GM18868 (cell line): ENCODE data around the gene MAPKBP1.

Experiments
- ATAC-seq: cut with Tn5 transposase; IDR thresholded peaks from one replicate; pipeline ENCODE4 v1.9.1; 2021; ENCODE audit warnings: mild to moderate bottlenecking, moderate library complexity; ENCODE audit not compliant: unreplicated experiment

The MAPKBP1 gene

GRCh38 chr15:41806291-41807181 lies 32.3 kb downstream of the MAPKBP1 start:
- ATAC-seq = no peak

DNA sequence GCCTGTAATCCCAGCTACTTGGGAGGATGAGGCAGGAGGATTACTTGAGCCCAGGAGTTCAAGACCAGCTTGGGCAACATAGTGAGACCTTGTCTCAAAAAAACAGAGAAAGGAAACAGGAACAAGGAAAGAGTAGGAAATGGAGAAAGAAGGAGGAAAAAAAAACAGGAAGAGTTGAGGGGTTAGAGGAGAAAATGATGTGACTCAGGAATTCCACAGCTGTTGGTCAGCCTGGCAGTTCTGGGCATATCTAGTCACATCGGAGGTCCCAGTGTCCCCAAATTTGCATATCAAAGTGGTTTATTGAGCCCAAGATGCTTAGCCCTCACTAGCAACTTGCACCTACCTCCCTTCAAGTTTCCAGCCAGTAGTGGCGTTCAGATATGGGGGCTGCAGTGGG lies 34.8 kb downstream of the MAPKBP1 start:
- no peak for ATAC-seq

GRCh38 chr15:41809526-41810220 lies 35.4 kb downstream of the MAPKBP1 start:
- no peak for ATAC-seq

DNA sequence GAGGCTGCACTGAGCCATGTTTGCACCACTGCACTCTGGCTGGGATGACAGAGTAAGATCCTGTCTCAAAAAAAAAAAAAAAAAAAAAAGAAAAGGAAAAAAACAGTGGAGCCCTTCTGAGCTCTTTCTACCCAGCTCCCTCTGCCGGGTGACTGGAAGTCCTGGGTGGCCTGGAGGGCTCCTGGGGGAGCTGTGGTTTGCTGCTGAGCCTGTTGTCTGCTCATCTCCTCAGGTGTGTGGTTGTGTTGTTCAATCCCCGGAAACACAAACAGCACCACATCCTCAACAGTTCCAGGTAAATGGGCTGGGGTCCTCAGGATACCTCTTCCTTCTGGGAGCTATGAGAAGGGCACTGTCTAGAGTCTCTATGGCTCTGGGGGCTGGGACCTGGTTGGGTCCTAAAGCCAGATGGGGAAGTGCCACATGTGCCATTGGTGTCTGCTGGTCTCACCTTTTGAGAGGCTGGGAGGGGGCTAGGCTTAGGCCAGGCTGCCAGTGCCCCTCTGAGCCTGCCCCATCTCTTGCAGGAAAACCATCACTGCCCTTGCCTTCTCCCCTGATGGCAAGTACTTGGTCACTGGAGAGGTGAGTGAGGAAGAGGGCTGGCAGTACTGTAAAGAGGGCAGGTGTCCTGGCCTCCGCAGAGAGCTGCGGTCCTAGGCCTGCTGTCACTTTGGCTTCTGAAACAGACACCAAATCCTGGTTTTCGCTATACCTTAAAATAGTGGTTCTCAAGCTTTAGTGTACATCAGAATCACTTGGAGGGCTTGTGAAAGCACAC lies 36.6 kb downstream of the MAPKBP1 start:
- ATAC-seq = no peak

DNA sequence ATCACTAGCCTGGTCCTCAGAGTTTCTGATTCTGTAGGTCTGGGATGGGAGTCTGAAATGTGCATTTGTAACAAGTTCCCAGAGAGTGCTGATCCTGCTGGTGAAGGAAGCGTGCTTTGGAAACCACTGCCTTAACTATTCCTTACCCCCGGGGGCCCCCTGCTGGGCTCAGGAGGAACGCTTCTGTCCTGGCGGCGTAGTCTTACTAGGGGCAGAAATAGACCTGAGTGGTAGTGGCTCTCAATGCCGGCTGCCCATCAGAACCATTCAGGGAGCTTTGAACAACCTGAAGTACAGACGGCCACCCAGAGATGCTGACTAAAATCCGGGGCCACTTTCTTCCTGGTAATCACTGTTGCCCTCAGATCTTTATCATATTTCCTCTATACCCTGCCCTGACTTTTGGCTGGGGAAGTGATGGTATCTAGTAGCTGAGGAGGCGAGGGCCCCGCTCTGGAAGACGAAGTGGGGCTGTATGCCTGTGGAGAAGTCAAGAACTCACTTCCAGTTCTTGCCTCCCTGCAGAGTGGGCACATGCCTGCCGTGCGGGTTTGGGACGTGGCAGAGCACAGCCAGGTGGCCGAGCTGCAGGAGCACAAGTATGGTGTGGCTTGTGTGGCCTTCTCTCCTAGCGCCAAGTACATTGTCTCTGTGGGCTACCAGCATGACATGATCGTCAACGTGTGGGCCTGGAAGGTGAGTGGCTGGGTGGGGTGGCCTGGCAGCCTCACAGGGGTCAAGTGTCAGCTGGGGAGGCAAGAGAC lies 37.3 kb downstream of the MAPKBP1 start:
- ATAC-seq = peak; percentile 59

GRCh38 chr15:41812820-41813375 lies 38.6 kb downstream of the MAPKBP1 start:
- ATAC-seq = no peak

DNA sequence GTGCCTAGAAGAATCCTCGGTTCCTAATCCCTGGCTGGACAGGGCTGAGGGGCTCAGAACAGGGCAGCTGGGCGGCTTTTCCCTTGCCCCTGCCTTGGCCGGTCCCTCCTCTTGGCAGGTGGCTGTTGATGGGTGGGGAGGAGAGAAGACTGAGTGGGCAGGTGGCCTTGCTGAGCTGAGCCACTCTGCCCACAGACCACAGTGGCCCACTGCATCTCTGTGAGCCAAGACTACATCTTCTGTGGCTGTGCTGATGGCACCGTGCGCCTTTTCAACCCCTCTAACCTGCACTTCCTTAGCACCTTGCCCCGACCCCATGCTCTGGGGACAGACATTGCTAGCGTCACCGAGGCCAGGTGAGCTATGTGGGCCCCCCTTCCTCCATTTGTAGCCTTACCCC lies 39.1 kb downstream of the MAPKBP1 start:
- ATAC-seq = no peak

DNA sequence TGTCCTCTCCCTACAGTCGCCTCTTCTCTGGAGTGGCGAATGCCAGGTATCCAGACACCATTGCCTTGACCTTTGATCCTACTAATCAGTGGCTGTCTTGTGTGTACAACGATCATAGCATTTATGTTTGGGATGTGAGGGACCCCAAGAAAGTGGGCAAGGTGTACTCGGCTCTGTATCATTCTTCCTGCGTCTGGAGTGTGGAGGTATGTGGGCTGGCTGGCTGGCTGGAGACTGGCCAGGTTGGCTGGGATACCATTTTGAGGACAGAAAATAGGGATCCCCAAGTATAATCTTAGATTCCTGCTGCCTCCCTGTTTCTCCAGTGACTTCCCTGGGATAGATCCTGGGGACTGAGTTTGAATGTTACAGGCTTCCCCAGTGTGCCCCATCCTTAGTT lies 40.2 kb downstream of the MAPKBP1 start:
- no peak for ATAC-seq

DNA sequence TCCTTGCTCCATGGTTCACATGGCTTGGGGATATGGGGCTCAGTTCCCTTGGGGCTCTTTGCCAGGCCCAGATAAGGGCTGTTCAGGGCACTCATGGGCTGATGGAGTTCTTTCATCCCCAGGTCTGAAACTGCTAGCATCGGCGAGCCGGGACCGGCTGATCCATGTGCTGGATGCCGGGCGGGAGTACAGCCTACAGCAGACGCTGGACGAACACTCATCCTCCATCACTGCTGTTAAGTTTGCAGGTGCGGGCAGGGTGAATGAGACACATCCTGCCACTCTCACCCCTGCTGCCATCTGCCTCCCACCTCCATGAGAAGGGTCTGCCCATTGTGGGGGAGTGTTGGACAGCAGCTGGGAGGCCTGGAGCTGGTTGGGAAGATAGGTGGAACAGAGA lies 42.5 kb downstream of the MAPKBP1 start:
- ATAC-seq = no peak

DNA sequence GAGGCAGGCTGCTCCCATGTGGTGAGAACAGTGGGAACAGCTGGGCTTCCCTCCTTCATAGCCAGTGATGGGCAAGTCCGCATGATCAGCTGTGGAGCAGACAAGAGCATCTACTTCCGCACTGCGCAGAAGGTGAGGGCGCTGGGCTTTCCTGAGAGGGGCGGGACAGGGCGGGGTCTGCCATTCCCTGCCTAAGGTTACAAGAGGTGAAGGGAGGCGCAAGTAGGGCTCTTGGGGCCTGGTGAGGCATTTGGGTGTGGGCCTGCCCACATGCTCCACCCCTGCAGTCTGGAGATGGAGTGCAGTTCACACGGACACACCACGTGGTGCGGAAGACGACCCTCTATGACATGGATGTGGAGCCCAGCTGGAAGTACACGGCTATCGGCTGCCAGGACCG lies 43.0 kb downstream of the MAPKBP1 start:
- no peak for ATAC-seq

- no peak for ATAC-seq
Observed at GRCh38 chr15:41817781-41818180, 43.5 kb downstream of the MAPKBP1 start.

GRCh38 chr15:41819455-41820050 lies 45.3 kb downstream of the MAPKBP1 start:
- no peak for ATAC-seq

GRCh38 chr15:41820791-41821423 lies 46.6 kb downstream of the MAPKBP1 start:
- ATAC-seq = no peak

DNA sequence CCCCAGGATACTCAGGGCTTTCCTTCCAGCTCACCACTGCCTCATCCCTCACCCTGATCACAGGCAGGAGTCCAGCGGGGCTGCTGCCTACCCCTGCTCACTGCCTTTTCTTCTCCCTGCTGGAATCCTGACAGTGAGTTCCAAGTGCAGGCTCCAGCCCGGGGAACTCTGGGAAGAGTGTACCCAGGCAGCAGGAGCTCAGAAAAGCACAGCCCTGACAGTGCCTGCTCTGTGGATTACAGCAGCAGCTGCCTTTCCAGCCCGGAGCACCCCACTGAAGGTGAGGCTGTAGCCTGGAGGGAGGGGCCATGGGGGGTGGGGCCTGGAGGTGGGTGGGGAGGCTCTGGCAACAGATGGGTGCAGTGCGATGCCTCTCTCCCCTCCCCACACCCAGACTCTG lies 47.5 kb downstream of the MAPKBP1 start:
- no peak for ATAC-seq

GRCh38 chr15:41822471-41822870 lies 48.2 kb downstream of the MAPKBP1 start:
- ATAC-seq = no peak

- ATAC-seq = no peak
Observed at GRCh38 chr15:41822957-41823356, 48.7 kb downstream of the MAPKBP1 start.

DNA sequence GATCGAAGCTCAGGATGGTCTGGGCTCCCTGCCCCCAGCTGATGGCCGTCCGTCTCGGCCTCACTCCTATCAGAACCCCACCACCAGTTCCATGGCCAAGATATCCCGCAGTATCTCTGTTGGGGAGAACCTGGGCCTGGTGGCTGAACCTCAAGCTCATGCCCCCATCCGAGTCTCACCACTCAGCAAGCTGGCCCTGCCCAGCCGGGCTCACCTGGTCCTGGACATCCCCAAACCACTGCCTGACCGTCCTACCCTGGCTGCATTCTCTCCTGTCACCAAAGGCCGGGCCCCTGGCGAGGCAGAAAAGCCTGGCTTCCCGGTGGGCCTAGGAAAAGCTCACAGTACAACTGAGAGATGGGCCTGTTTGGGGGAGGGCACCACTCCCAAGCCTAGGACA lies 49.2 kb downstream of the MAPKBP1 start:
- ATAC-seq = no peak

DNA sequence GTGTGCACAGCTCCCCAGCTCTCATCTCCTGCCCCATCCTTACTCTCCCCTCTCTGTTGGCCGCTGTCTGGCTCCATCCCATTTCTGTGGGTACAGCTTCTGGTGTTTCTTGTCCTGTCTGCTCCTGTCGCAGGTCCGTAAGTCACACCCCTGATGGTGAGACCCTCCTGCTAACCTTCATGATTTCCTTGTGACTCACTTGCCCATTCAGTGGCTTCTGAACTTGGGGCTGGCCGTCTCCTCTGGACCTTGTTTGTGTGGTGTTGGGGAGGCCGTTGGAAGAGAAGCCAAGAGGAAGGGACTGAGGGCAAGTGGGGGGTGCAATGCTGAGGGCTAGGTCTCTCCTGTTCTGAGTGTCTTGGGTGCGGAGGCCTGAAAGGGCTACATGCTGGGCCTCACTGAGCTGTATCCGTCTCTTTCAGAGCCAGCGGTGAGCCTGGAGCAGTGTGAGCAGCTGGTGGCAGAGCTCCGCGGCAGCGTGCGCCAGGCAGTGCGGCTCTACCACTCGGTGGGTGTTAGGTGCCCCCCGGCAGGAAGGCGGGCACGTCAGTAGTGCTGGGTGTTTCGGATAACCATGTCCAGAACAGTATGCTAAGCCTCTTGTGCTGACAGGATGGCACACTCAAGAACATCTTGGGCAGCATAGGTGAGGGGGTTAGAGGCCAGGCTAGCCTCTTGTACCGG lies 49.9 kb downstream of the MAPKBP1 start:
- no peak for ATAC-seq

DNA sequence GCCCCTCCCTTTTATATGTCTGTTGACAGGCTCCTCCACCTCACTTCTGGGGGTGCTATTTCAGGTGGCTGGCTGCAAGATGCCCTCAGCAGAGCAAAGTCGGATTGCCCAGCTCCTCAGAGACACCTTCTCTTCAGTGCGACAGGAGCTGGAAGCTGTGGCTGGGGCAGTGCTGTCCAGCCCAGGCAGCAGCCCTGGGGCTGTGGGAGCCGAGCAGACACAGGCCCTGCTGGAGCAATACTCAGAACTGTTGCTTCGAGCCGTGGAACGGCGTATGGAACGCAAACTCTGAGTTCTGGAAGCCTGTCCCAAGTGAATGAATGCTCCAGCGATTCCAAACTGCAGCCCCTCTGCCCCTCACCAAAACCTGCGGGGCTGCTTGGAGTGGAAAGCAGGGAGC lies 50.9 kb downstream of the MAPKBP1 start:
- no peak for ATAC-seq
